Memory B cell (primary cell): ENCODE measurements around the gene CIDEA.
"Not testable (repeated sequence)": the region's sequence is repeated elsewhere in the genome, so short reads cannot be mapped to it uniquely, and the experiment has no call there.

Source experiments
- ATAC-seq: fragments of 150-1000 bp; cut with Tn5 transposase; 2 replicates; pipeline ENCODE4 v1.10.0; 2021; ENCODE audit warnings: low read depth, mild to moderate bottlenecking, moderate library complexity
- DNase-seq, 2 donors: peaks; one replicate each; pipeline ENCODE4 v3.0.0; 2022; ENCODE audit warnings: low spot score in 2 of 2
- H3K27ac Mint-ChIP-seq: one replicate; pipeline ENCODE4 v1.8.0; 2022; ENCODE audit warnings: mild to moderate bottlenecking, moderate library complexity, mixed read lengths
- H3K27me3 Mint-ChIP-seq: one replicate; pipeline ENCODE4 v1.8.0; 2022; ENCODE audit warnings: mixed read lengths
- H3K36me3 Mint-ChIP-seq: one replicate; pipeline ENCODE4 v1.8.0; 2022; ENCODE audit warnings: mild to moderate bottlenecking, mixed read lengths
- H3K4me1 Mint-ChIP-seq: one replicate; pipeline ENCODE4 v1.8.0; 2022; ENCODE audit warnings: mixed read lengths
- H3K4me3 Mint-ChIP-seq: one replicate; pipeline ENCODE4 v1.8.0; 2022; ENCODE audit warnings: mild to moderate bottlenecking, moderate library complexity, mixed read lengths
- H3K9me3 Mint-ChIP-seq: one replicate; pipeline ENCODE4 v1.8.0; 2022; ENCODE audit warnings: mixed read lengths

Gene CIDEA

GRCh38 chr18:12231986-12232385, 22.2 kb upstream of the CIDEA start:
- no peaks in the 10 kb centered on the region for H3K36me3 Mint-ChIP-seq

GRCh38 chr18:12233378-12233777, 20.8 kb upstream of the CIDEA start:
- Mint-ChIP-seq H3K9me3 (no peaks in the 10 kb centered on the region), H3K36me3 (no peaks in the 10 kb centered on the region), H3K27ac (no peak overlapping the region), H3K4me3 (no peak overlapping the region), H3K27me3 (peaks cover 10% of the 10 kb centered on the region), H3K4me1 (no peaks in the 10 kb centered on the region)
- ATAC-seq, result no peak
- DNase-seq, result no peak

More at GRCh38 chr18:12231986-12232385, 22.2 kb upstream of the CIDEA start:
- H3K4me1 Mint-ChIP-seq, result no peaks in the 10 kb centered on the region
- H3K4me3 Mint-ChIP-seq, result no peak overlapping the region
- H3K27ac Mint-ChIP-seq, result no peak overlapping the region
- no peaks in the 10 kb centered on the region for H3K9me3 Mint-ChIP-seq
- DNase-seq (no peak), ATAC-seq (no peak)
- H3K27me3 Mint-ChIP-seq, result peaks cover 10% of the 10 kb centered on the region

DNA sequence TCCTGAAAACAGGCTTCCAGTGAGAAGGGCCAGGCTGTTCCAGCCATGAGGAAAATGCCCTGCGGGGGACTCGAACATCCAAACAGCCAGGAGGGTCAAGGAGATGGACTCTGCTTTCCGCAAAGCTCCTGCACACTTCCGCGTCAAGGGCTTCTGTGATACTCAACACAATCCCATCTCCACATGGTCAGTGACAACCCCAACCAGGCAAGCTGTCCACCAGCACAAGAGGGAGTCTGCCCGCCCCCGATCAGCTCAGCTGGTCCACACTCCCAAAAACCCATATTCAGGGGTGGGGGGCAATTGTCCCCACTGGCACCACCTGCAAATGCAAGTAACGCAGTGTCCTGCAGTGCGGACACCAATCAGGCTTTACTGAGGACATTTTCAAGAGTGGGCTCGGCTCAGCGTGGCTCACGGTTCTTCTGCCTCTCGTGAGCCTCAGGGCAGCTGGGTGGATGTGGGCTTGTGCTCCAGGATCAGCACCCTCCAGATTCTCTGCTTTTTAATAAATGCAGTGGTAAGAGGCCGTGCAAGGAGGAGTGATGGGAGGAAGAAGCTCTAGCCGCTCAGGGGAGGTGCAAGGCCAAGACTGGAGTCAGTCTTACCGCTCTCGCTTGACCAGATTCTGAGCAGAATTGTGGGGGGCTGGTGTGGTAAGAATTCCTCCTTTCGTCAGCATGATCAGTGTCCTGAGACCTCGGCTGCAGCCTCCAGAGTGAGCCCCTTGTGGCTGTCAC, 19.5 kb upstream of the CIDEA start:
- no peaks in the 10 kb centered on the region for H3K36me3 Mint-ChIP-seq
- no peak overlapping the region for H3K4me3 Mint-ChIP-seq
- peaks cover 10% of the 10 kb centered on the region for H3K27me3 Mint-ChIP-seq
- ATAC-seq (no peak), DNase-seq (no peak)
- H3K9me3 Mint-ChIP-seq, result no peaks in the 10 kb centered on the region
- H3K4me1 Mint-ChIP-seq, result no peaks in the 10 kb centered on the region
- no peak overlapping the region for H3K27ac Mint-ChIP-seq

DNA sequence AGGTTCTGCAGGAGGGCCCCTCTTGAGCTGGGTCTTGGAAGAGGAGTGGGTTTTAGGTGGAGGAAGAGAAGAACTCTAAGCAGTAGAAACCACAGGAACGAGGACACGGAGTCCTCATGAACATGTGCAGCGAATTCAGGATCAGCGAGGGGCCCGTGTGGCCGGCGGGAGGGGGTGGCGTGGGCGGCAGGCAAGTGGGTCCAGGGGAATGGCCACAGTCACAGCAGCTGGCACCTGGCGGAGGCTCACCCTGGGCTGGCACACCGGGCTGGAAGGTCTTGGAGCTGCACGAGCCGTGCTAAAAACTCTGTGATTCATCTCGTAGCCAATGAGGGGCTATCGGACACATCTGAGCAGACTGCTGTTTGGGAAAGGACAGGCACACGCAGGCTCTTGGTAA, 18.0 kb upstream of the CIDEA start:
- DNase-seq (no peak), ATAC-seq (no peak)
- Mint-ChIP-seq H3K36me3 (no peaks in the 10 kb centered on the region), H3K4me3 (no peak overlapping the region), H3K27me3 (peaks cover 7% of the 10 kb centered on the region), H3K27ac (no peak overlapping the region), H3K9me3 (no peaks in the 10 kb centered on the region), H3K4me1 (no peaks in the 10 kb centered on the region)

GRCh38 chr18:12236934-12237832, 17.0 kb upstream of the CIDEA start:
- peak; percentile 98 for ATAC-seq
- Mint-ChIP-seq H3K4me3 (peak overlapping the region; percentile 5), H3K27ac (no peak overlapping the region), H3K36me3 (no peaks in the 10 kb centered on the region), H3K27me3 (peaks cover 11% of the 10 kb centered on the region), H3K4me1 (no peaks in the 10 kb centered on the region), H3K9me3 (no peaks in the 10 kb centered on the region)
- peak; percentile 70 to 81 for DNase-seq

DNA sequence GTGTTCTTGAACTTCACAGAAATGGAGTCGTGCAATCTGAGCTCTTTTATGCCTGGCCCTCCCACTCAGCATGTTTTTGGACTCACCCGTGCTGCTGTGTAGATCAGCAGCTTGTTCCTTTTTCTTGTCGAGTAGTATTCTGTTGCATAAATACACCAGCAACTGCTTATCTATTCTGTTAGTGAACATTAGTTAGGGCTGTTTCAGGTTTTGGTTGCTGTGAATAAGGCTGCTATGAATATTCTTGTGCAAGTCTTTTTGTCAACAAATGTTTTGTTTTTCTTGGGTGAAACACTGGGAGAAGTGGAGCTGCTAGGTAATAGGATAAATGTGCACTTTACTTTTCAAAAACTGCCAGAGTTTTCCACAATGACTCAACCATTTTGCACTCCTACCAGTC, 15.3 kb upstream of the CIDEA start:
- Mint-ChIP-seq H3K36me3 (no peaks in the 10 kb centered on the region), H3K27ac (no peak overlapping the region), H3K4me1 (no peaks in the 10 kb centered on the region), H3K4me3 (no peak overlapping the region), H3K9me3 (no peaks in the 10 kb centered on the region), H3K27me3 (peaks cover 13% of the 10 kb centered on the region)
- ATAC-seq (no peak), DNase-seq (no peak)

DNA sequence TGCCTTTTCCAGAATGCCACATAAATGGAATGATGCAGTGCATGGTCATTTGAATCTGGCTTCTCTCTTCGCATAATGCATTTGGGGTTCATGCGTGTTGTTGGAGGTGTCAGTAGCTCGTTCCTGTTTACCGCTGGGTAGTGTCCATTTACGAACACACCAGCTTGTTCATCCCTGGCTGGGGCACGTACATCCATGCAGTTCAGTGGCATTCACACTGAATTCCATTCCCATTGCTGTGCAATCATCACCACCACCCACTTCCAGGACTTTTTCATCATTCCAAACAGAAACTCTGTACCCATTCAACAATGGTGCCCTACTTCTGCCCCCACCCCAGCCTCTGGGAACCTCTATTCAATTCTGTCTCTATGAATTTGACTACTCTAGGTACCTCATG, 14.7 kb upstream of the CIDEA start:
- peaks cover 13% of the 10 kb centered on the region for H3K27me3 Mint-ChIP-seq
- ATAC-seq (no peak), DNase-seq (no peak)

DNA sequence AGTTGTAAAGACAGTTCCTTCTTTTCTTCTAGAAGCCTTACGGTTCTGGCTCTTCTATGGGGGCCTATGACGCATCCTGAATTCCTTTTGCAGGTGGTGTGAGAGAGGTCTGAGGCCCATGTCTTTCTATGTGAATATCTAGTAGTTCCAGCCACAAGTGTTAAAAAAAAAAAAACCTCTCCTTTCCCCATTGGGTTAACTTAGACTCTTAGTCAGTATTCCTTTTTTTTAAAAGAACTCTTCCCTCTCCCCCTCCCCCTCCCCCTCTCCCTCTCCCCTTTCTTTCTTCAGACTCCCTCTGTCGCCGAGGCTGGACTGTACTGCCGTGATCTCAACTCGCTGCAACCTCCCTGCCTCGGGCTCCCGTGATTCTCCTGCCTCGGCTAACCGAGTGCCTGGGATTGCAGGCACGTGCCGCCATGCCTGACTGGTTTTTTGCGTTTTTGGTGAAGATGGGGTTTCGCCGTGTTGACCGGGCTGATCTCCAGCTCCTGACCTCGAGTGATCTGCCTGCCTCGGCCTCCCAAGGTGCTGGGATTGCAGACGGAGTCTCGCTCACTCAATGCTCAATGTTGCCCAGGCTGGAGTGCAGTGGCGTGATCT, 11.4 kb upstream of the CIDEA start:
- Mint-ChIP-seq H3K4me3 (no peak overlapping the region), H3K27me3 (peaks cover 13% of the 10 kb centered on the region), H3K27ac (no peak overlapping the region), H3K36me3 (no peaks in the 10 kb centered on the region), H3K9me3 (no peaks in the 10 kb centered on the region), H3K4me1 (no peaks in the 10 kb centered on the region)
- DNase-seq (no peak), ATAC-seq (no peak)

More for the DNA sequence above, 14.7 kb upstream of the CIDEA start:
- no peaks in the 10 kb centered on the region for H3K4me1 Mint-ChIP-seq
- H3K36me3 Mint-ChIP-seq, result no peaks in the 10 kb centered on the region
- no peak overlapping the region for H3K27ac Mint-ChIP-seq
- H3K9me3 Mint-ChIP-seq, result no peaks in the 10 kb centered on the region
- no peak overlapping the region for H3K4me3 Mint-ChIP-seq

GRCh38 chr18:12243272-12243671, 10.9 kb upstream of the CIDEA start:
- not testable (repeated sequence) for H3K36me3 Mint-ChIP-seq, DNase-seq, H3K4me1 Mint-ChIP-seq, H3K27ac Mint-ChIP-seq, H3K4me3 Mint-ChIP-seq, H3K9me3 Mint-ChIP-seq, ATAC-seq
- H3K27me3 Mint-ChIP-seq, result peaks cover 13% of the 10 kb centered on the region

DNA sequence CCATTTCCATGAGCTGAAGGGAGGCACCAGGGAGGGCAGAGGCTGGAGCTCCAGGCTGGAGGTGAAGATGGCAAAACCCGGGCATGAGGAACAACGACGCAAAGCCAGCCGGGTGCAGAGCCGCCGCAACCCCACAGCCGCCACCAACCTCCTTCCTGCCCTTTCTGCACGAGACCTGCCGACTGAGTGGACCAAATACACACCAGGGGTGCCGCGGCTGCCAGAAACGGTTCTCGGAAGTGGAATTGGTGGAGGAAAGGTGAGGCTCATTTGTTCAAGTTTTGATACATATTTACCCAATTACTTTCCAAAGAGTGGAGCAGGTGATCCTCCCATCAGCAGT, 8.4 kb upstream of the CIDEA start:
- H3K9me3 Mint-ChIP-seq, result no peaks in the 10 kb centered on the region
- ATAC-seq (no peak), DNase-seq (no peak)
- no peaks in the 10 kb centered on the region for H3K36me3 Mint-ChIP-seq
- no peak overlapping the region for H3K27ac Mint-ChIP-seq
- peaks cover 24% of the 10 kb centered on the region for H3K27me3 Mint-ChIP-seq
- no peak overlapping the region for H3K4me3 Mint-ChIP-seq
- H3K4me1 Mint-ChIP-seq, result no peaks in the 10 kb centered on the region

DNA sequence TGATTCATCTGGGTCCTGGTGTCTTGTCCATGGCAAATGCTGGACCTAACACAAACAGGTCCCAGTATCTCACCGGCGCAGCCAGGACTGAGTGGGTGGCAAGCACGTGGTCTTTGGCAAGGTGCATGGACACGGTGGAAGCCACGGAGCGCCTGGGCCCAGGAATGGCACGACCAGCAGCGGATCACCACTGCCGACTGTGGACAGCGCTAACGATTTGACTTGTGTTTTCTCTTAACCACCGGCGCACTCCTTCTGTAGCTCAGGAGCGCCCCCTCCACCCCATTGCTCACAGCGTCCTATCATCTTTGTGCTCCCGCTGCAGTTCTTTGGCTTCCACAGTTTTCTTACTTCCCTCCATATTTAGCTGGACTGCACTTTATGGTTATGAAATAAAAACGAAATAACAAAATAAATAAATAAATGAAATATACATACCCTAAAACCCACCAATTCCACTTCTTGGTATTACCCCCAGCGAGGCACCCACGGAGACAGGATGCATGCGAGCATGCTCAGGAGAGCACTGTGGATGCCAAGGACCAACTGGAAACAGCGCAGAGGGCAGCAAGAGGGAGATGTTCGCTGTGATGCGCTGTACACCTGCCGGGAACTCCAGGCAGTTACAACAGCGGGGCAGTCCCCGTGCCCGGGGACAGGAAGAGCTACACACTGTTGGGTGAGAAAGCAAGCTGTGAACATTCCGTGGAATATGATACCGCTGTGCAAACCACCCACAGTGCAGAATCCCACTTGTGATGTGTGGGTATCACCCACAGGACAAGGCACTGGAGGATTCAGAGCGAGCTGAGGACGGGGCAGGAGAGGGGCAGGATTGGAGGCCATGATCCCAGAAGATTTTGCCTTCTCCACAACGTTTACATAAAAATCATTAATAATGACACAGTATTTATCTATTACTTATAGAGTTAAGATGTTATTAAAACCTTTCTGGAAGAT, 7.0 kb upstream of the CIDEA start:
- ATAC-seq (no peak), DNase-seq (no peak)
- no peaks in the 10 kb centered on the region for H3K9me3 Mint-ChIP-seq
- H3K27me3 Mint-ChIP-seq, result peaks cover 27% of the 10 kb centered on the region
- H3K27ac Mint-ChIP-seq, result no peak overlapping the region
- no peaks in the 10 kb centered on the region for H3K4me1 Mint-ChIP-seq
- H3K4me3 Mint-ChIP-seq, result no peak overlapping the region
- H3K36me3 Mint-ChIP-seq, result no peaks in the 10 kb centered on the region

- H3K27ac Mint-ChIP-seq, result no peak overlapping the region
- H3K4me3 Mint-ChIP-seq, result no peak overlapping the region
- DNase-seq (no peak), ATAC-seq (no peak)
- no peaks in the 10 kb centered on the region for H3K36me3 Mint-ChIP-seq
- no peaks in the 10 kb centered on the region for H3K9me3 Mint-ChIP-seq
- no peaks in the 10 kb centered on the region for H3K4me1 Mint-ChIP-seq
- H3K27me3 Mint-ChIP-seq, result peaks cover 25% of the 10 kb centered on the region
Measured at GRCh38 chr18:12247946-12248345, 6.2 kb upstream of the CIDEA start.

GRCh38 chr18:12248926-12249720, 5.0 kb upstream of the CIDEA start:
- H3K27me3 Mint-ChIP-seq, result peaks cover 25% of the 10 kb centered on the region
- no peak for ATAC-seq
- H3K27ac Mint-ChIP-seq, result no peak overlapping the region
- H3K36me3 Mint-ChIP-seq, result no peaks in the 10 kb centered on the region
- no peak for DNase-seq
- no peak overlapping the region for H3K4me3 Mint-ChIP-seq
- H3K4me1 Mint-ChIP-seq, result peaks cover 2% of the 10 kb centered on the region
- H3K9me3 Mint-ChIP-seq, result no peaks in the 10 kb centered on the region
